Osteocyte (in vitro differentiated cells): ENCODE results near the gene PLCH2. TPM values are rescaled to one million over a fixed set of nuclear protein-coding genes. Genes with fewer than 3 reads are reported as not detected.

Experiments used
- DNase-seq: peaks from one replicate; pipeline ENCODE4 v3.0.0; 2021; ENCODE audit warnings: mixed read lengths; ENCODE audit not compliant: unreplicated experiment; ENCODE audit errors: extremely low spot score
- H3K27ac Mint-ChIP-seq: one replicate; pipeline ENCODE4 v1.8.0; 2021; ENCODE audit warnings: mild to moderate bottlenecking, mixed read lengths; ENCODE audit not compliant: unreplicated experiment
- H3K27me3 Mint-ChIP-seq: one replicate; pipeline ENCODE4 v1.8.0; 2021; ENCODE audit warnings: mixed read lengths; ENCODE audit not compliant: unreplicated experiment
- H3K36me3 Mint-ChIP-seq: one replicate; pipeline ENCODE4 v1.8.0; 2021; ENCODE audit warnings: mixed read lengths; ENCODE audit not compliant: unreplicated experiment
- H3K4me1 Mint-ChIP-seq: one replicate; pipeline ENCODE4 v1.8.0; 2021; ENCODE audit warnings: mixed read lengths; ENCODE audit not compliant: unreplicated experiment
- H3K4me3 Mint-ChIP-seq: one replicate; pipeline ENCODE4 v1.8.0; 2021; ENCODE audit warnings: mild to moderate bottlenecking, moderate library complexity, mixed read lengths; ENCODE audit not compliant: unreplicated experiment
- H3K9me3 Mint-ChIP-seq: one replicate; pipeline ENCODE4 v1.8.0; 2021; ENCODE audit warnings: mixed read lengths; ENCODE audit not compliant: unreplicated experiment
- CTCF ChIP-seq: fragments of 200-600 bp; sonication (generic); IDR thresholded peaks from 2 replicates; pipeline ENCODE4 v1.5.0; 2021; ENCODE audit warnings: antibody characterized with exemption, mild to moderate bottlenecking, moderate library complexity
- total RNA-seq: library from RNA; stranded (reverse); gene quantifications from 2 replicates; pipeline ENCODE4 v1.2.1, GENCODE V29; 2021

The PLCH2 gene
- total RNA-seq, 1 donor from 2014 or later: 12.6 TPM

GRCh38 chr1:2522230-2522629 is 46.1 kb downstream of the PLCH2 start:
- no peaks in the 10 kb centered on the region for H3K9me3 Mint-ChIP-seq
- no peak for DNase-seq
- H3K4me1 Mint-ChIP-seq: peaks cover 26% of the 10 kb centered on the region
- H3K4me3 Mint-ChIP-seq: no peak overlapping the region
- no peak for TF ChIP-seq CTCF
- no peaks in the 10 kb centered on the region for H3K27me3 Mint-ChIP-seq
- no peak overlapping the region for H3K27ac Mint-ChIP-seq
- peaks cover 21% of the 10 kb centered on the region for H3K36me3 Mint-ChIP-seq

GRCh38 chr1:2523191-2523890 is 47.3 kb downstream of the PLCH2 start:
- H3K4me3 Mint-ChIP-seq: no peak overlapping the region
- peak overlapping the region; percentile 12 for H3K27ac Mint-ChIP-seq
- H3K36me3 Mint-ChIP-seq: peaks cover 15% of the 10 kb centered on the region
- no peak for DNase-seq
- TF ChIP-seq CTCF: no peak
- H3K9me3 Mint-ChIP-seq: no peaks in the 10 kb centered on the region
- H3K27me3 Mint-ChIP-seq: no peaks in the 10 kb centered on the region
- H3K4me1 Mint-ChIP-seq: peaks cover 35% of the 10 kb centered on the region

GRCh38 chr1:2523891-2524609 is 48.0 kb downstream of the PLCH2 start:
- no peak for TF ChIP-seq CTCF

GRCh38 chr1:2525572-2525919 is 49.5 kb downstream of the PLCH2 start:
- no peaks in the 10 kb centered on the region for H3K9me3 Mint-ChIP-seq
- H3K4me3 Mint-ChIP-seq: peak overlapping the region; percentile 87
- no peaks in the 10 kb centered on the region for H3K27me3 Mint-ChIP-seq
- no peak for TF ChIP-seq CTCF
- peak overlapping the region; percentile 56 for H3K27ac Mint-ChIP-seq
- peaks cover 42% of the 10 kb centered on the region for H3K4me1 Mint-ChIP-seq
- DNase-seq: no peak
- peaks cover 7% of the 10 kb centered on the region for H3K36me3 Mint-ChIP-seq

More at GRCh38 chr1:2523891-2524609, 48.0 kb downstream of the PLCH2 start:
- peaks cover 8% of the 10 kb centered on the region for H3K36me3 Mint-ChIP-seq
- H3K27me3 Mint-ChIP-seq: no peaks in the 10 kb centered on the region
- H3K27ac Mint-ChIP-seq: peak overlapping the region; percentile 15
- H3K9me3 Mint-ChIP-seq: no peaks in the 10 kb centered on the region
- H3K4me1 Mint-ChIP-seq: peaks cover 41% of the 10 kb centered on the region
- H3K4me3 Mint-ChIP-seq: peak overlapping the region; percentile 87
- no peak for DNase-seq
